Measurements from ENCODE around the gene SYNPR.

- no peak for TF ChIP-seq CTCF (IDR thresholded peaks at IDR 0.05)
- TF ChIP-seq POLR2A (IDR thresholded peaks at IDR 0.05) = no peak
Observed at GRCh38 chr3:63492464-63492863, 214.4 kb downstream of the SYNPR start.
